Activated B cell treated with CpG ODN at 0.5 μM for 24 hours (primary cell): ENCODE results near the gene ITGA6. TPM values are rescaled to one million over a fixed set of nuclear protein-coding genes. Genes with fewer than 3 reads are reported as not detected.

Experiments used
- total RNA-seq: library from RNA; stranded (reverse); gene quantifications from 2 replicates; pipeline ENCODE4 v1.2.3, GENCODE V29; 2022

ITGA6 gene
- total RNA-seq, 1 donor from 2014 or later, result 0.31 TPM

Other genes starting within 250 kb of the ITGA6 start
- gene PDK1, start 128.5 kb downstream of the ITGA6 start, total RNA-seq, result 14.8 and 16.3 TPM in 2 replicates